Thoracic aorta (tissue), 2 donors: ENCODE data around the gene CFAP46. TPM values are rescaled to one million over a fixed set of nuclear protein-coding genes. Genes with fewer than 3 reads are reported as not detected.
"Not testable (repeated sequence)": the region's sequence is repeated elsewhere in the genome, so short reads cannot be mapped to it uniquely, and the experiment has no call there.

Experiments
- ATAC-seq: fragments of 150-250 bp; one replicate; pipeline ENCODE4 v1.8.0; 2017; ENCODE audit warnings: low read depth; ENCODE audit not compliant: insufficient number of reproducible peaks, low FRiP score
- DNase-seq: peaks from one replicate; pipeline ENCODE4 v3.0.0-alpha.2; 2020; ENCODE audit warnings: low spot score
- H3K27ac ChIP-seq, 2 donors: fragments of 200-600 bp; sonication (generic); 1 replicate in 1 of 2; 2 replicates in 1 of 2; pipeline ENCODE4 v1.5.1; 2016; ENCODE audit warnings: mild to moderate bottlenecking in 2 of 2, moderate library complexity in 2 of 2
- H3K27me3 ChIP-seq: fragments of 200-600 bp; sonication (generic); replicated peaks from 2 replicates; pipeline ENCODE4 v1.6.0; 2016; ENCODE audit warnings: mild to moderate bottlenecking; ENCODE audit not compliant: insufficient read depth
- H3K36me3 ChIP-seq: fragments of 200-600 bp; sonication (generic); one replicate; pipeline ENCODE4 v1.5.1; 2016
- H3K4me1 ChIP-seq, 2 donors: fragments of 200-600 bp; sonication (generic); 1 replicate in 1 of 2; 2 replicates in 1 of 2; pipeline versions ENCODE4 v1.5.1 to v1.6.0; 2016; ENCODE audit warnings: low read depth in 2 of 2, mild to moderate bottlenecking in 1 of 2; ENCODE audit not compliant: control insufficient read depth in 1 of 2
- H3K4me3 ChIP-seq: fragments of 200-600 bp; sonication (generic); 2 replicates; pipeline ENCODE4 v1.5.1; 2016; ENCODE audit warnings: mild to moderate bottlenecking
- H3K9me3 ChIP-seq: fragments of 200-600 bp; sonication (generic); 2 replicates; pipeline ENCODE4 v1.5.1; 2016
- CTCF ChIP-seq: fragments of 200-600 bp; sonication (generic); IDR thresholded peaks from one replicate; pipeline ENCODE4 v1.5.1; 2019; ENCODE audit warnings: antibody characterized with exemption
- total RNA-seq, 2 donors: library from RNA; depleted of rRNA; stranded (reverse); fragments of >200 nt; gene quantifications; one replicate each; pipeline versions ENCODE4 v1.1.0 to v1.2.3, GENCODE V29; 2016

CFAP46 gene
- total RNA-seq, 2 donors from 2014 or later = not detected

- no peak for TF ChIP-seq CTCF
- no peak overlapping the region for H3K4me3 ChIP-seq
- no peak for ATAC-seq
These were observed 9.7 kb downstream of the CFAP46 start for GRCh38 chr10:132932461-132933307.

DNA sequence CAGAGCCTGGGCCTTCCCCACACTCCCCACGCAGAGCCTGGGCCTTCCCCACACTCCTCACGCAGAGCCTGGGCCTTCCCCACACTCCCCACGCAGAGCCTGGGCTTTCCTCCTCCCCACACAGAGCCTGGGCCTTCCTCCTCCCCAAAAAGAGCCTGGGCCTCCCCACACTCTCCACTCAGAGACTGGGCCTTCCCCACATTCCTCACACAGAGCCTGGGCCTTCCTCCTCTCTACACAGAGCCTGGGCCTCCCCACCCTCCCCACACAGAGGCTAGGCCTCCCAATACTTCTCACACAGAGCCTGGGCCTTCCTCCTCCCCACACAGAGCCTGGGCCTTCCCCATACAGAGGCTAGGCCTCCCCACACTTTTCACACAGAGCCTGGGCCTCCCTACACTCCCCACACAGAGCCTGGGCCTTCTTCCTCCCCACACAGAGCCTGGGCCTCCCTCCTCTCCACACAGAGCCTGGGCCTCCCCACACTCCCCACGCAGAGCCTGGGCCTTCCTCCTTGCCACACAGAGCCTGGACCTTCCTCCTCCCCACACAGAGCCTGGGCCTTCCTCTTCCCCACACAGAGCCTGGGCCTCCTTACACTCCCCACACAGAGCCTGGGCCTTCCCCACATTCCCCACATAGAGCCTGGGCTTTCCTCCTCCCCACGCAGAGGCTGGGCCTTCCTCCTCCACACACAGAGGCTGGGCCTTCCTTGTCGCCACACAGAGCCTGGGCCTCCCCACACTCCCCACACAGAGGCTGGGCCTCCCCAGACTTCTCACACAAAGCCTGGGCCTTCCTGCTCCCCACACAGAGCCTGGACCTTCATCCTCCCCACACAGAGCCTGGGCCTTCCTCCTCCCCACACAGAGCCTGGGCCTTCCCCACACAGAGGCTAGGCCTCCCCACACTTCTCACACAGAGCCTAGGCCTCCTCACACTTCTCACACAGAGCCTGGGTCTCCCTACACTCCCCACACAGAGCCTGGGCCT is 10.8 kb downstream of the CFAP46 start:
- H3K27ac ChIP-seq, H3K4me1 ChIP-seq, H3K4me3 ChIP-seq, H3K36me3 ChIP-seq, H3K9me3 ChIP-seq, ATAC-seq, DNase-seq, H3K27me3 ChIP-seq: not testable (repeated sequence)

More at GRCh38 chr10:132932461-132933307, 9.7 kb downstream of the CFAP46 start:
- Histone ChIP-seq H3K36me3 (no peaks in the 10 kb centered on the region), H3K4me1 (no peaks in the 10 kb centered on the region), H3K9me3 (no peaks in the 10 kb centered on the region), H3K27me3 (no peaks in the 10 kb centered on the region), H3K27ac (no peak overlapping the region)
- DNase-seq = no peak

- H3K4me1 ChIP-seq, H3K27ac ChIP-seq, H3K27me3 ChIP-seq, H3K36me3 ChIP-seq, ATAC-seq, H3K9me3 ChIP-seq, DNase-seq, H3K4me3 ChIP-seq: not testable (repeated sequence)
These were observed 11.7 kb downstream of the CFAP46 start for GRCh38 chr10:132930701-132931100.

- no peaks in the 10 kb centered on the region for H3K27me3 ChIP-seq
- no peak for ATAC-seq
These were observed 12.3 kb downstream of the CFAP46 start for GRCh38 chr10:132929953-132930548.

GRCh38 chr10:132929480-132929879 is 12.9 kb downstream of the CFAP46 start:
- ATAC-seq (no peak), DNase-seq (no peak)
- TF ChIP-seq CTCF = no peak

More at GRCh38 chr10:132929953-132930548, 12.3 kb downstream of the CFAP46 start:
- no peak for DNase-seq
- H3K4me1 ChIP-seq = no peaks in the 10 kb centered on the region
- no peaks in the 10 kb centered on the region for H3K36me3 ChIP-seq
- TF ChIP-seq CTCF = no peak
- H3K9me3 ChIP-seq = no peaks in the 10 kb centered on the region
- H3K4me3 ChIP-seq = no peak overlapping the region
- H3K27ac ChIP-seq = no peak overlapping the region

More at GRCh38 chr10:132929480-132929879, 12.9 kb downstream of the CFAP46 start:
- no peak overlapping the region for H3K4me3 ChIP-seq
- H3K27me3 ChIP-seq = no peaks in the 10 kb centered on the region
- H3K36me3 ChIP-seq = no peaks in the 10 kb centered on the region
- H3K9me3 ChIP-seq = no peaks in the 10 kb centered on the region
- H3K27ac ChIP-seq = no peak overlapping the region
- no peaks in the 10 kb centered on the region for H3K4me1 ChIP-seq
